ENCODE measurements around the gene GPR75. TPM values are rescaled to one million over a fixed set of nuclear protein-coding genes. Genes with fewer than 3 reads are reported as not detected.

The GPR75 gene
- total and polyA plus RNA-seq, 2 of the 13 experiments (the other 11 are each of a cell fraction or from before 2014, with no cell fraction given), result 3.3 to 4.1 TPM

- TF ChIP-seq ZNF281 (CRISPR knock-in tag; IDR thresholded peaks at IDR 0.05; ENCODE audit: borderline replicate concordance), result peak; percentile 74; the same call in 1 of the 2 replicates
- 0 out of 2 replicates have a peak, but pooled peaks have one; percentile 70 for TF ChIP-seq KDM3A (CRISPR knock-in tag; IDR thresholded peaks at IDR 0.05; ENCODE audit: low read depth)
- peak; percentile 36; the same call in 1 of the 2 replicates for TF ChIP-seq ZNF800 (CRISPR knock-in tag; IDR thresholded peaks at IDR 0.05)
- no peak for TF ChIP-seq SMARCE1 (IDR thresholded peaks at IDR 0.05; ENCODE audit: borderline replicate concordance)
- TF ChIP-seq ZNF510 (CRISPR knock-in tag; IDR thresholded peaks at IDR 0.05; ENCODE audit: low read depth), result no peak
- peak; percentile 62; the same call in 1 of the 2 replicates for TF ChIP-seq ZNF772 (CRISPR knock-in tag; IDR thresholded peaks at IDR 0.05)
- no peak; the same call in 1 of the 2 replicates for TF ChIP-seq ZNF136 (CRISPR knock-in tag; IDR thresholded peaks at IDR 0.05; ENCODE audit: low read depth)
- no peak for TF ChIP-seq CBX2 (IDR thresholded peaks at IDR 0.05; ENCODE audit: low read depth, low read length)
- no peak for TF ChIP-seq CBX2 (CRISPR knock-in tag; IDR thresholded peaks at IDR 0.05; ENCODE audit: low read depth)
- TF ChIP-seq SIN3B (IDR thresholded peaks at IDR 0.05; ENCODE audit: low read length), result no peak; the same call in 1 of the 2 replicates
- peak; percentile 88 for TF ChIP-seq ZNF343 (CRISPR knock-in tag; IDR thresholded peaks at IDR 0.05)
- TF ChIP-seq ZNF749 (CRISPR knock-in tag; IDR thresholded peaks at IDR 0.05; ENCODE audit: borderline replicate concordance), result peak; percentile 90; the same call in 1 of the 2 replicates
- TF ChIP-seq ZHX2 (IDR thresholded peaks at IDR 0.05; ENCODE audit: low read depth), result no peak
- TF ChIP-seq ZHX2 (CRISPR knock-in tag; IDR thresholded peaks at IDR 0.05; ENCODE audit: borderline replicate concordance), result no peak
- TF ChIP-seq RARG (CRISPR knock-in tag; IDR thresholded peaks at IDR 0.05; ENCODE audit: low read depth), result no peak; the same call in 1 of the 2 replicates
- no peak for TF ChIP-seq SRY (CRISPR knock-in tag; IDR thresholded peaks at IDR 0.05)
- peak; percentile 92 for TF ChIP-seq NR2F2 (IDR thresholded peaks at IDR 0.05; ENCODE audit: borderline replicate concordance, low read depth)
- no peak for TF ChIP-seq ZFP36L2 (CRISPR knock-in tag; IDR thresholded peaks at IDR 0.05)
Measured at GRCh38 chr2:53826587-53827397, 33.0 kb downstream of the GPR75 start (continued).
